IgD-negative memory B cell (primary cell): ENCODE data around the gene RAC2. TPM values are rescaled to one million over a fixed set of nuclear protein-coding genes. Genes with fewer than 3 reads are reported as not detected.

Source experiments
- H3K27ac Mint-ChIP-seq, 3 donors: one replicate each; pipeline ENCODE4 v1.8.0; 2020 to 2022; ENCODE audit warnings: mild to moderate bottlenecking in 3 of 3, mixed read lengths in 3 of 3, moderate library complexity in 1 of 3
- H3K27me3 Mint-ChIP-seq: one replicate; pipeline ENCODE4 v1.8.0; 2021; ENCODE audit warnings: mixed read lengths
- H3K36me3 Mint-ChIP-seq: one replicate; pipeline ENCODE4 v1.8.0; 2020; ENCODE audit warnings: mild to moderate bottlenecking, mixed read lengths
- H3K4me1 Mint-ChIP-seq, 3 donors: one replicate each; pipeline ENCODE4 v1.8.0; 2020 to 2022; ENCODE audit warnings: mixed read lengths in 3 of 3, mild to moderate bottlenecking in 1 of 3
- H3K4me3 Mint-ChIP-seq, 4 donors: one replicate each; pipeline ENCODE4 v1.8.0; 2020 to 2022; ENCODE audit warnings: mild to moderate bottlenecking in 4 of 4, mixed read lengths in 4 of 4, moderate library complexity in 3 of 4
- H3K9me3 Mint-ChIP-seq, 3 donors: one replicate each; pipeline ENCODE4 v1.8.0; 2020 to 2021; ENCODE audit warnings: mixed read lengths in 3 of 3, mild to moderate bottlenecking in 1 of 3
- polyA plus RNA-seq: library from polyadenylated mRNA; unstranded; fragments of 300-500 nt; fragmentation: Illumina TruSeq; gene quantifications from one replicate; pipeline ENCODE4 v1.2.3, GENCODE V29; 2021

Gene RAC2
- polyA plus RNA-seq: 1,067 TPM

- Mint-ChIP-seq H3K27me3 (no peaks in the 10 kb centered on the region), H3K4me1 (peaks cover 31 to 52% (median 49%) of the 10 kb centered on the region in 3 donors), H3K4me3 (peak within 1 kb of the TSS; percentile 90 to 94 (median 93)), H3K36me3 (peaks cover 9% of the 10 kb centered on the region), H3K9me3 (no peaks in the 10 kb centered on the region), H3K27ac (peak within 1 kb of the TSS; percentile 90 to 96 (median 92))
Observed at GRCh38 chr22:37244114-37244921, at the start of gene RAC2. TSS of gene RAC2 (minus strand) at chr22:37244269. CDS start at chr22:37244148, 121 bp downstream.

GRCh38 chr22:37293172-37293571 is 49.1 kb upstream of the RAC2 start:
- Mint-ChIP-seq H3K27ac (peak overlapping the region in 2 of 3 donors; percentile 50 to 53), H3K27me3 (no peaks in the 10 kb centered on the region), H3K36me3 (peaks cover 26% of the 10 kb centered on the region), H3K4me1 (peaks cover 23 to 35% (median 24%) of the 10 kb centered on the region in 3 donors), H3K9me3 (peaks cover 3 to 5% (median 3%) of the 10 kb centered on the region in 3 donors), H3K4me3 (peak overlapping the region in 1 of 4 donors; percentile 52)

GRCh38 chr22:37292641-37293040 is 48.6 kb upstream of the RAC2 start:
- Mint-ChIP-seq H3K4me3 (no peak overlapping the region), H3K27me3 (no peaks in the 10 kb centered on the region), H3K4me1 (peaks cover 22 to 35% (median 28%) of the 10 kb centered on the region in 3 donors), H3K36me3 (peaks cover 29% of the 10 kb centered on the region), H3K9me3 (peaks cover 3 to 5% (median 3%) of the 10 kb centered on the region in 3 donors), H3K27ac (no peak overlapping the region)

- Mint-ChIP-seq H3K4me3 (no peak overlapping the region), H3K27me3 (no peaks in the 10 kb centered on the region), H3K27ac (peak overlapping the region in 2 of 3 donors; percentile 25 to 53), H3K4me1 (peaks cover 24 to 40% (median 30%) of the 10 kb centered on the region in 3 donors), H3K9me3 (peaks cover 3 to 5% (median 3%) of the 10 kb centered on the region in 3 donors), H3K36me3 (peaks cover 29% of the 10 kb centered on the region)
Observed at GRCh38 chr22:37291559-37292298, 47.7 kb upstream of the RAC2 start.

- no peaks in the 10 kb centered on the region for H3K27me3 Mint-ChIP-seq
- H3K4me1 Mint-ChIP-seq: peaks cover 27 to 48% (median 30%) of the 10 kb centered on the region in 3 donors
- no peak overlapping the region for H3K4me3 Mint-ChIP-seq
- H3K36me3 Mint-ChIP-seq: peaks cover 29% of the 10 kb centered on the region
- peak overlapping the region in 2 of 3 donors; percentile 3 to 43 for H3K27ac Mint-ChIP-seq
- H3K9me3 Mint-ChIP-seq: peaks cover 3 to 5% (median 3%) of the 10 kb centered on the region in 3 donors
Observed at GRCh38 chr22:37290737-37291136, 46.7 kb upstream of the RAC2 start.

- Mint-ChIP-seq H3K4me3 (peak overlapping the region in 2 of 4 donors; percentile 34 to 67), H3K9me3 (peaks cover 3 to 5% (median 3%) of the 10 kb centered on the region in 3 donors), H3K4me1 (peaks cover 22 to 42% (median 29%) of the 10 kb centered on the region in 3 donors), H3K36me3 (peaks cover 27% of the 10 kb centered on the region), H3K27me3 (no peaks in the 10 kb centered on the region), H3K27ac (peak overlapping the region; percentile 34 to 85 (median 41))
Observed at GRCh38 chr22:37289156-37289735, 45.2 kb upstream of the RAC2 start.

GRCh38 chr22:37288521-37288920 is 44.5 kb upstream of the RAC2 start:
- peaks cover 27 to 43% (median 32%) of the 10 kb centered on the region in 3 donors for H3K4me1 Mint-ChIP-seq
- no peaks in the 10 kb centered on the region for H3K27me3 Mint-ChIP-seq
- H3K4me3 Mint-ChIP-seq: peak overlapping the region in 1 of 4 donors; percentile 22
- peaks cover 24% of the 10 kb centered on the region for H3K36me3 Mint-ChIP-seq
- H3K27ac Mint-ChIP-seq: peak overlapping the region; percentile 34 to 85 (median 41)
- H3K9me3 Mint-ChIP-seq: peaks cover 3 to 5% (median 3%) of the 10 kb centered on the region in 3 donors

- peaks cover 3 to 5% (median 3%) of the 10 kb centered on the region in 3 donors for H3K9me3 Mint-ChIP-seq
- peak overlapping the region in 1 of 4 donors; percentile 94 for H3K4me3 Mint-ChIP-seq
- H3K36me3 Mint-ChIP-seq: peaks cover 22% of the 10 kb centered on the region
- peaks cover 24 to 38% (median 34%) of the 10 kb centered on the region in 3 donors for H3K4me1 Mint-ChIP-seq
- H3K27me3 Mint-ChIP-seq: no peaks in the 10 kb centered on the region
- H3K27ac Mint-ChIP-seq: peak overlapping the region; percentile 46 to 87 (median 71)
Observed at GRCh38 chr22:37287550-37287951, 43.5 kb upstream of the RAC2 start.

- Mint-ChIP-seq H3K4me1 (peaks cover 30 to 45% (median 35%) of the 10 kb centered on the region in 3 donors), H3K9me3 (no peaks in the 10 kb centered on the region), H3K4me3 (peak overlapping the region in 2 of 4 donors; percentile 68 to 94), H3K27me3 (no peaks in the 10 kb centered on the region), H3K36me3 (peaks cover 16% of the 10 kb centered on the region), H3K27ac (peak overlapping the region in 2 of 3 donors; percentile 64 to 84)
Observed at GRCh38 chr22:37285937-37286336, 41.9 kb upstream of the RAC2 start.

- Mint-ChIP-seq H3K4me3 (peak overlapping the region; percentile 94 to 100 (median 98)), H3K9me3 (no peaks in the 10 kb centered on the region), H3K36me3 (peaks cover 11% of the 10 kb centered on the region), H3K27me3 (no peaks in the 10 kb centered on the region), H3K27ac (peak overlapping the region; percentile 64 to 98 (median 78)), H3K4me1 (peaks cover 29 to 42% (median 35%) of the 10 kb centered on the region in 3 donors)
Observed at GRCh38 chr22:37284805-37285355, 40.8 kb upstream of the RAC2 start.

- no peaks in the 10 kb centered on the region for H3K9me3 Mint-ChIP-seq
- H3K27me3 Mint-ChIP-seq: no peaks in the 10 kb centered on the region
- peaks cover 33 to 44% (median 39%) of the 10 kb centered on the region in 3 donors for H3K4me1 Mint-ChIP-seq
- H3K27ac Mint-ChIP-seq: peak overlapping the region; percentile 64 to 98 (median 78)
- H3K36me3 Mint-ChIP-seq: peaks cover 9% of the 10 kb centered on the region
- H3K4me3 Mint-ChIP-seq: peak overlapping the region; percentile 94 to 100 (median 98)
Observed at GRCh38 chr22:37284126-37284804, 40.2 kb upstream of the RAC2 start.

GRCh38 chr22:37283393-37283937 is 39.4 kb upstream of the RAC2 start:
- peaks cover 30 to 46% (median 33%) of the 10 kb centered on the region in 3 donors for H3K4me1 Mint-ChIP-seq
- H3K4me3 Mint-ChIP-seq: peak overlapping the region; percentile 94 to 100 (median 98)
- H3K27me3 Mint-ChIP-seq: no peaks in the 10 kb centered on the region
- no peaks in the 10 kb centered on the region for H3K9me3 Mint-ChIP-seq
- H3K27ac Mint-ChIP-seq: peak overlapping the region; percentile 78 to 98 (median 91)
- peaks cover 5% of the 10 kb centered on the region for H3K36me3 Mint-ChIP-seq

- H3K36me3 Mint-ChIP-seq: peaks cover 2% of the 10 kb centered on the region
- peak within 1 kb of the TSS; percentile 78 to 98 (median 91) for H3K27ac Mint-ChIP-seq
- no peaks in the 10 kb centered on the region for H3K27me3 Mint-ChIP-seq
- H3K4me1 Mint-ChIP-seq: peaks cover 28 to 45% (median 35%) of the 10 kb centered on the region in 3 donors
- H3K9me3 Mint-ChIP-seq: no peaks in the 10 kb centered on the region
- H3K4me3 Mint-ChIP-seq: peak within 1 kb of the TSS; percentile 94 to 100 (median 98)
Observed at GRCh38 chr22:37282385-37282677, 38.3 kb upstream of the RAC2 start, which contains the start of gene CYTH4. TSS of gene CYTH4 (plus strand) at chr22:37282508. CDS start at chr22:37282570, 62 bp downstream.
